NCI-H2227 treated with DMSO at 0.1 percent for 48 hours (cell line): ENCODE results near the gene DXO.
"Not testable (repeated sequence)": the region's sequence is repeated elsewhere in the genome, so short reads cannot be mapped to it uniquely, and the experiment has no call there.

Experiments
- DNase-seq: peaks from one replicate; lab custom pipeline; 2025; lab: John Stamatoyannopoulos, UW

DXO gene

DNA sequence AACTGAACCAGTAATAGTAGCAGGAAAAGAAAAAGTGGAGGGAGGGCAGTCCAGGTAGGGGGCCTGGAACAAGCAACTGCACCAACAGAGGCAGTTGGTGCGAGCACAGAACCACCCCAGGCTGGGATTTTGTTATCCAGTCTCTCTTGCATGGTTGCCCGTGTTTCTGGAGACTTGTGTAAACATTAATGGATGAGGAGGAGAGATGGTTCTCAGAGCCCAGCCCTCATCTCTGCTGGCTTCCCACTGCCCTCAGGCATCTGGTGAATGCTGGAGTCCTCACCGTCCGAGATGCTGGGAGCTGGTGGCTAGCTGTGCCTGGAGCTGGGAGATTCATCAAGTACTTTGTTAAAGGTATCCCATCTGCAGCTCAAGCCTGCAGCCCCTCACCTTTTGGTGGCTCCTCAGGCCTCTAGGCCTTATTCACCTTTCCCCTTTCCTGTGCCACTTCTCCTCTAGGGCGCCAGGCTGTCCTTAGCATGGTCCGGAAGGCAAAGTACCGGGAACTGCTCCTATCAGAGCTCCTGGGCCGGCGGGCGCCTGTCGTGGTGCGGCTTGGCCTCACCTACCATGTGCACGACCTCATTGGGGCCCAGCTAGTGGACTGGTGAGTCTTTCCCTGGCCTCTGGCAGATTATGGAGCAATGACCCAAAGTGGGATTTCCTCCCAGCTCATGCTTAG, 8.4 kb upstream of the DXO start:
- DNase-seq = not testable (repeated sequence)

DNA sequence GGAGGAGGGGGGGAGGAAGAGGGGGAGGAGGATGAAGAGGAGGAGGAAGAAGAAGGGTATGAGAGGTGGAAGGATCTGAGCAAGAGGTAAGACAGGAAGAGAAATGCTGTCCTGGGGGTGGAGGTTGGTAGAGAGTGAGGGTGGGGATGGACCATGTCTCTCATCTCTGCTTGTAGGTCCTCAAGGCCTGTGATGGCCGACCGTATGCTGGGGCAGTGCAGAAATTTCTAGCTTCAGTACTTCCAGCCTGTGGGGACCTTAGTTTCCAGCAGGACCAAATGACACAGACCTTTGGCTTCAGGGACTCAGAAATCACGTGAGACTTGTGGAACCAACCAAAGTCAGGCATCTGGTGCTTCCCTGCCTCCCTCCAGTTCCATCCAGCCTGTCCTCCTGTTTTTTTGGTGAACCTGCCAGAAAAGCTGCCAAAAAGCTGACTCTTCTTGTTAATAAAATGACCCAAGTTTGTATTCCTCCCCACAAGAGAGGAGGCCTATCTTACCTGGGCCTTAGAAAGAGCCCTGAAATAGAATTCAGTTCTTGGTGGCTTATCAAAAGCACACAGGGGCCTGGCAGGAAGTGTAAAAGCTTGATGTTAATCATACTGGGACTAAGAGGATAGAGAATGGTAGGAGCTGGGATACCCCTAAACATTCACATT, 7.4 kb upstream of the DXO start:
- no peak for DNase-seq

DNA sequence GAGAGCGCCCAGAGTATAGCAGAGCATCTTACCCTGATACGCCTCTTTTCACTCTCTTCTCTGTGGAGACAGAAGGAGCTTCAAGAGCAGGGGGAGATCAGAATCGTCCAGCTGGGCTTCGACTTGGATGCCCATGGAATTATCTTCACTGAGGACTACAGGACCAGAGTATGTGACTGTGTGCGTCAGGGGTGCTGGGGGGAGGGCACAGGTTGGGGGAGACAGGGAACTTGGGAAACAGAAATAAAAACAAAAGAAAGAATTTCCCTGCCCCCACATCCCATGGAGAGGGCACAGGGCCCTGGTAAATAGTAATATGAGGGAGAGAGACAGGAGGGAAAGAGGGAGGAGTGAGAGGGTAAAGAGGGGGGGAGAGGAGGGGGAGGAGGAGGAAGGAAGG, 6.9 kb upstream of the DXO start:
- no peak for DNase-seq

DNA sequence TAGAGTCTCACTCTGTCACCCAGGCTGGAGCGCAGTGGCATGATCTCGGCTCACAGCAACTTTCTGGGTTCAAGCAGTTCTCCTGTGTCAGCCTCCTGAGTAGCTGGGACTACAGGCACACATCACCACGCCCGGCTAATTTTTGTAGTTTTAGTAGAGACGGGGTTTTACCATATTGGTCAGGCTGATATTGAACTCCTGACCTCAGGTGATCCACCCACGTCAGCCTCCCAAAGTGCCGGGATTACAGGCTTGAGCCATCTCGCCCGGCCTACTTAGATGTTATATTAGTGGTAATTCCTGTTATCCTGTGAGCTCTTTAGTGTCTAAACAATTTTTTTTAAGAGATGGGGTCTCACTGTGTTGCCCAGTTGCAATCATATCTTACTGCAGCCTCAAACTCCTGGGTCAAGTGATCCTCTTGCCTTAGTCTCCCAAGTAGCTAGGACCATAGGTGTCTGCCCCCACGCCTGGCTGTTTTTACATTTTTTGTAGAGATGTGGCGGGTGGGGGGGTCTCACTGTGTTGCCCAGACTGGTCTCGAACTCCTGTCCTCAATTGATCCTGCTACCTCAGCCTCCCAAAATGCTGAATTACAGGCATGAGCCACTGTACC, 6.0 kb upstream of the DXO start:
- no peak for DNase-seq

DNA sequence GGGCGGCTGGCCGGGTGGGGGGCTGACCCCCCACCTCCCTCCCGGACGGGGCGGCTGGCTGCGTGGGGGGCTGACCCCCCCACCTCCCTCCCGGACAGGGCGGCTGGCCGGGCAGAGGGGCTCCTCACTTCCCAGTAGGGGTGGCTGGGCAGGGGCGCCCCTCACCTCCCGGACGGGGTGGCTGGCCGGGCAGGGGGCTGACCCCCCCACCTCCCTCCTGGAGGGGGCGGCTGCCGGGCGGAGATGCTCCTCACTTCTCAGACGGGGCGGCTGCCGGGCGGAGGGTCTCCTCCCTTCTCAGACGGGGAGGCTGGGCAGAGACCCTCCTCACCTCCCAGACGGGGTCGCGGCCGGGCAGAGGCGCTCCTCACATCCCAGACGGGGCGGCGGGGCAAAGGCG, 4.1 kb upstream of the DXO start:
- DNase-seq = not testable (repeated sequence)

DNA sequence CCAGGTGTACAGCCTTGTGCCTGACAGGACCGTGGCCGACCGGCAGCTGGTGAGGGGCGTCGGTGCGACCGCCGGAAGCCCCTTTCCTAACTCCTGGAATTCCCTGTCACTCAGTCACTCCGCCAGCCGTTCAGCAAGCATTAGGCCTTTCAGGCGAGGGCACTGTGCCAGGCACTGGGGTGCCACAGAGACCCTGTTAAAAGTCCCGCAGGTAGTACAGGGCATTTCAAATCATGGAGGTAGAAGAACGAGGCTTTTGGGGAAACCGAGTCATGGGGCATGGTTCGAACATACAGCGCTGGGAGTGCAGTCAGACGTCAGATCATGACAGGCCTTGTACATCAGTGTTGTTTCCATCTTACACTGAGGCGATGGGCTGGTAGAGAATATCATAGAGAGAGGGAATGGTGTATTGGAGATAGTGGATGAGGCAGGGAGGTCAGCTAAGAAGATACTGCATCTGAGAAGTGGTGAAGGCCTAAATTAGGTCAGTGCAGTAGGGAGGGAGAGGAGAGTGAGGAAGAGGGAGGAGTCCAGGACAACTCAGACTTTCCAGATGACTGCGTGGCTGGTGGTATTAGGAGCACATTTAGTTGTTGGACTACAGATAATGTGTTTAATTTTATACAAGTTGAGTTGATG, 892 bp upstream of the DXO start:
- no peak for DNase-seq

DNA sequence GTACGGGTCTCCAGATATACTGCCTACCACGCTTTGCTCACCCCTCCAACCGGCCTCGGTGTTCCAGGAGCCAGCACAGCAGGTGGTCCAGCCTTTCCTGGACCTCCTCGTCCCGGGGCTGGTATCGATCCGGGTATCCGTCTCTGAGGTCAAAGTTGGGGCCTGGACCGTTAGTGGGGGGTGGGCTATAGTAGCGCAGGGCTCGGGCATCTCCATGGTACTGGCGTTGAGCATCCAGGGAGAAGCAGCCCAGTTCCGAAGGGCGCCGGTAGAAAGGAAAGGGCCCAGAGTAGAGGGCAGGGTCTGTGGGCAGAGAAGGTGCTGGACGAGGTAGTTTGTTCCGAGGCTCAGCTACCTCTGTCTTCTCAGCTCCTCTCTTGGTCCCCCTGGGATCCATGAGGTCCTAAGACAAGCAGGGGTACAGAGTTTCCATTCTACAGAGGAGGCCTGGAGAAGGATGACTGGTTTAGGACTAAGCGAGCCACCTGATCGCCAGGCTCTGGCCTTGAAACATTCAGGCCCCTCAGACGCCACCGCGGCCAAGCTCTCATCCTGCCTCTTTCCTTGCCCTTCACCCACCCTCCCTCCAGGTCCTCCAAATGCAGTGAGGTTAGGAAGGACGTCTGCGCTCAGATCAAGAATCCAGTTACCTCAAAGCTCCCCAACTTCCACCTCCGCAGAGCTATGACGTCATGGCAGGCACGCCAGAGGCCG, 502 bp downstream of the DXO start:
- peak; percentile 63 for DNase-seq

DNA sequence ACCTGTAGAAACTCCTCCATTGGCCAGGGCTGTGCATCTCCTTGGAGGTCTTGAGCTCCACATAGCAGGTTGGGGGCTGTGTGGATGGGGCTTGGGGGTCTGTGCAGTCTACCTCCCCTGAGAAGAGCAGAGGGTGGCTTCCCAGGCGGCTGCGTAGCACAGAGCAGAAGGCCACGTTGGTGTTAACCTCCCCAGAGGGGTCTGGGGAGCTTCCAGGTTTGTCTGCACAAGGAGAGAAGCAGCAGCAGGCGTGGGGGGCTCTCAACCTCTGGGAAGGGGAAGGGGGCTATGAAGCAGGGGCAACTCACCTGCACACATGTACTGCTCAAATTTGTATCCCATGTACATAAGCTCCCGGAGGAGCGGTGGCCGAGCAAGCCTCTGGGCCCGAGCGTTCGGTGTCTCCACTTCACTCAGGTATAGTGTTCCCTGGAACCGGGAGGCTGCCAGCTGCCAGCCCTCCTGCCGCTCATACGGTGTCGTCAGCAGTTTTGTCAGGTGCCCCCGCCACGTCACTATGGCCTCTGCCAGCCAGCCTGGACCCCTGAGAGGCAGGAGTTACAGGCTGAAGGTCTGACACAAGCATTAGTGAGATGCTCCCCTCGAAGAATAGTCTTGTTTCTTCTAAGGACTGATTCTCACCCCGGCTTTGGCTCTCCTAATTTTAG, 1.2 kb downstream of the DXO start:
- DNase-seq = no peak

DNA sequence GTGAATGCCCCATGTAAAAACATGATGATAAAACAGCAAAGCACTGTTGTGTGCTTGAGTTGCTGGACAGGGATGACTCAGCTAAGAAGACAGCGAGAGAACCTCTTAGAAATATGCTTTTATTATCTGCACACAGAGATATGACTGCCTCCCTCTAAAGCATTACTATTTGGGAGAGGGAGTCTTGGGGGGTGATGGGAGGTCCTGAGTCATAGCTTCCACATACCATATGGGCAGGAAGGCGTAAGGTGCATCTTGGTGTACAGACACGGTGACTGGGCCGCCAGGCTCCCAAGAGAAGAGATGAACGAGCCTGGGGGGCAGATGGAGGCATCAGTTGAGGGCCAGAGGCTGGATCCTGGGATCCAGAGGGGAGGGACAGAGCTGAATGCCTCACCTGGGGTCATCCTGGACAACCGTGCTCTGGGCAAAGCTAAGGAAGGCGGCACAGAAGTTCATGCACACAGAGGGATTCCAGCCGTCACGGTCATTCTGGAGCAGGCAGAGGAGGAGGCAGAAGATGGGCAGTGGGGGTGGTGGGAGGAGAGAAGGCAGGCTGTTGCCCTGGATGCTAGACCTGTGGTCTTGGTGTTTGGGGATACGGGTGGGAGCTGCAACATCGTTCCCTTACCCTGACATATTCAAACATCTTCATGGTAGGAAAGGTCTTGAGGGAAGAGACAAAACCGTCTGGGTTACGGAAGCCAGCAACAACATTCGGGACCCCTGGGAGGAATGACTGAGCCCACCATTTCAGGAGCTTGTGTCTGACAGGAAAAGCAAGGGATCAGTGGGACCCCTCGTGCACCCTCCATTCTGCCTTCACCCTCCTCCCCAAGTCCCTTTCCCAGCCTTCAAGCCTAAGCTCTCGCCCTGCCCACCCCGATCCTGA, 2.0 kb downstream of the DXO start:
- DNase-seq = no peak

DNA sequence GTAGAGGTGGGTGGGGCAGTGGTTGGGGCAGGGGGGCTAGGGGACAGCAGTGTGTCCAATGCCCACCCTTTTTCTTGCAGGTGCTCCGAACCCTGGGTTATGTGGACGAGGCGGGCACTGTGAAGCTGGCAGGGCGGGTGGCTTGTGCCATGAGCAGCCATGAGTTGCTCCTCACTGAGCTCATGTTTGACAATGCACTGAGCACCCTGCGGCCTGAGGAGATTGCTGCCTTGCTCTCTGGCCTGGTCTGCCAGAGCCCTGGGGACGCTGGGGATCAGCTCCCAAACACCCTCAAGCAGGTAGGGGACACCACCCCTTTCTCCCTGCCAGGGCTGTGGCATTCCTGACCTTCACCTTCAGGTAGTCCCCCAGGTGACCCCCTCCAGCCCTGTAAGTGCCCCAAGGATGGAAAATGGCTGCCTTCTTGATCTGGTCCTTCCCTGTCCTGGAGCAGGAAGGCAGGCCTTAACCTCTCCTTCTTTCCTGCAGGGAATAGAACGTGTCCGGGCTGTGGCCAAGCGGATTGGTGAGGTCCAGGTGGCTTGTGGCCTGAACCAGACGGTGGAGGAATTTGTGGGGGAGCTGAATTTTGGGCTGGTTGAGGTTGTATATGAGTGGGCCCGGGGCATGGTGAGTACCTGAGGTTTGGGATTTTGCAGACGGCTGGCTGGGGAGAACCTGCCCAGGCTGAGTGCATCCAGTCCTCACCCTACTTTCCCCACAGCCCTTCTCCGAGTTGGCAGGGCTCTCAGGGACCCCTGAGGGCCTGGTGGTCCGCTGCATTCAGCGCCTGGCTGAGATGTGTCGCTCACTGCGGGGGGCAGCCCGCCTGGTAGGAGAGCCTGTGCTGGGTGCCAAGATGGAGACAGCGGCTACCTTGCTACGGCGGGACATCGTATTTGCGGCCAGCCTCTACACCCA, 2.9 kb downstream of the DXO start:
- DNase-seq = no peak

DNA sequence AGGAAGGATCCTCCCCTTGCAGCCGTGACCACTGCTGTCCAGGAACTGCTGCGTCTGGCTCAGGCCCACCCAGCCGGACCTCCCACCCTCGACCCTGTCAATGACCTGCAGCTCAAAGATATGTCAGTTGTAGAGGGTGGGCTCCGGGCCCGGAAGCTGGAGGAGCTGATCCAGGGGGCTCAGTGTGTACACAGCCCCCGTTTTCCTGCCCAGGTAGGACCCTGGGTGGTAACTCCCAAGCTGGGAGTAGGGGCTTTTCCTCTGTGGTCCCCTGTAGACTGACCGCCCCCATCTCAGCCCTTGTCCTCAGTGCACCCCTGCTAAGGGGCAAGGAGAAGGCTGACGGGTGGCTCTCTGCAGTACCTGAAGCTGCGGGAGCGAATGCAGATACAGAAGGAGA, 3.6 kb downstream of the DXO start:
- no peak for DNase-seq

DNA sequence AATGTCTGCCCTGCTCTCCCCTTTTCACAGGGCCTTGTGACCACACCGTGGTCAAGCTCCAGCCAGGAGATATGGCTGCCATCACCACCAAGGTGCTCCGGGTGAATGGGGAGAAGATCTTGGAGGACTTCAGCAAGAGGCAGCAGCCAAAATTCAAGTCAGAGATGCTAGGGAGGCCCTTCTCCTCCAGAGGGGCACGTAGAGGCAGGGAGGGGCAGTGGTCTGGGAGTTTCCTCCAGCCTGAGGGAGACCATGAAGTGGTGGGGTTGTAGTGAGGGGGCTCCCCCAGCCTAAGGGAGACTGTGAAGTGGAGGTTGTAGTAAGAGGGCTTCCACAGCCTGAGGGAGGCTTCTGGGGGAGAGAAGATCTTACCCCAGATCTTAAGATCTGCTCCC, 4.0 kb downstream of the DXO start:
- no peak for DNase-seq

DNA sequence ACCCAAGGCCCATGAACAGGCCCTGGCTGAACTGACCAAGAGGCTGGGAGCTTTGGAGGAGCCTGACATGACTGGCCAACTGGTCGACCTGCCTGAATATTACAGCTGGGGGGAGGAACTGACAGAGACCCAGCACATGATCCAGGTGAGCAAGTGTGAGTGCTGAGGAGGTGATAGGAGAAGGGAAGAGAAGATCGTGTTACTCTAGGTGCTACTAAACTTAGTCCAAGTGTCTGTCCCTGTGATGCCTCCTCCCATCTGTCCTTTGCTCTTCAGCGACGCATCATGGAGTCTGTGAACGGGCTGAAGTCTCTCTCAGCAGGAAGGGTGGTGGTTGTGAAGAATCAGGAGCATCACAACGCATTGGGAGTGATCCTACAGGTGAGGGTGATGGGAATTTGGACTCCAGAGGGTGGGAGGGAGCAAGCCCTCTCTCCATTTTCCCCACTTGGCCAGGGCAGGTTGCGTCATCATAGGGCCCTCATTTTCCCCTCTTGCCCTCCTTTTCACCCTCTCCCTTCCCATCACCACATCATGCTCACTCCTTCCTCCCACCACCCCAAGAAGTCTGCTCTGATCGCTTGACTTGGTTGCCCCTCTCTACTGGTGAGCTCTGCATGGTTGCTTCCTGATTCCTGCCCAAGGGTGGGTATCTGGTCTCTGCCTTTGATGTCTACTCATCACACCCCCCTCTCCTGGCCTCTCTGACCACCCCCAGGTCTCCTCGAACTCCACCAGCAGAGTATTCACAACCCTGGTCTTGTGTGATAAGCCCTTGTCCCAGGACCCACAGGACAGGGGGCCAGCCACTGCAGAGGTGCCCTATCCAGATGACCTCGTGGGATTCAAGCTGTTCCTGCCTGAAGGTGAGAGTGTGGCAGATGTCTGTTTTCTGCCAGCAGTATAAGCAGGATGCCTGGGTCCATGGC, 4.7 kb downstream of the DXO start:
- no peak for DNase-seq

DNA sequence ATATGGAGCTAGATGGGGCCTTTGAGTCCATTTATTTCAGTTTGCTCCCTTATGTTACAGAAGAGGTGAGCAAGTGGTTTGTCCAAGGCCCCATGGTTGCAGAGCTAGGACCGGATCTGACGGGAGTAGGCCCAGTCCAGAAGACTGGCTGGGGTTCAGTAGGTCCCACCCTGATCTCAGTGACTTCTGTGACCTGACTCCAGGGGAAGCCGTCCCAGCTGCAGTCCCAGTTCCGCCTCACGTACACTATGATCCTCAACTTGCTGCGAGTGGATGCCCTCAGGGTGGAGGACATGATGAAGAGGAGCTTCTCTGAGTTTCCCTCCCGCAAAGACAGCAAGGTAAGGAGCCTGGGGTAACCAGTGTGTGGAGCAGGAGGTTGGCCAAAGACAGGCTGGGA, 5.4 kb downstream of the DXO start:
- no peak for DNase-seq

DNA sequence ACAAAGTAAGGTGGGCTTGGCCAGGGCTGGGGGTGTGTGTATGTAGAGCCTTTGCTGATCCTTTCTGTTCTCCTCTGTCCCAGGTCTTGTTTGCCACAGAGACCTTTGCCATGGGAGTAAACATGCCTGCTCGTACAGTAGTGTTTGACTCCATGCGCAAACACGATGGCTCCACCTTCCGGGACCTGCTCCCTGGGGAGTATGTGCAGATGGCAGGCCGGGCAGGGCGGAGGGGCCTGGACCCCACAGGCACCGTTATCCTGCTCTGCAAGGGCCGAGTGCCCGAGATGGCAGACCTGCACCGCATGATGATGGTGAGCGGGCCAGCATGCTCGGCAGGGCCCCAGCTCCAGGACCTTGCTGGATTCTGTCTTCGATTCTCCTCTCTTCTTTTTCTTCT, 6.2 kb downstream of the DXO start:
- DNase-seq = no peak

DNA sequence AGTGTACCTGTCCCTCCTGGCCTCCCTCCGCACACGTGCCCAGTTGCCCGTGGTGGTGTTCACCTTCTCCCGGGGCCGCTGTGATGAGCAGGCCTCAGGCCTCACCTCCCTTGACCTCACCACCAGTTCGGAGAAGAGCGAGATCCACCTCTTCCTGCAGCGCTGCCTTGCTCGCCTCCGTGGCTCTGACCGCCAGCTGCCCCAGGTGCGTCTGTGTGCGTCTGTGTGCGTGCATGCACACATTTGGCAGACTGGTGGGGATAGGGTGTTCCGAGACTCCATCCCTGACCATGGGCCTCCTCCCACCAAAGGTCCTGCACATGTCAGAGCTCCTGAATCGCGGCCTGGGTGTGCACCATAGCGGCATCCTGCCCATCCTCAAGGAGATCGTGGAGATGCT, 8.0 kb downstream of the DXO start:
- DNase-seq = no peak

DNA sequence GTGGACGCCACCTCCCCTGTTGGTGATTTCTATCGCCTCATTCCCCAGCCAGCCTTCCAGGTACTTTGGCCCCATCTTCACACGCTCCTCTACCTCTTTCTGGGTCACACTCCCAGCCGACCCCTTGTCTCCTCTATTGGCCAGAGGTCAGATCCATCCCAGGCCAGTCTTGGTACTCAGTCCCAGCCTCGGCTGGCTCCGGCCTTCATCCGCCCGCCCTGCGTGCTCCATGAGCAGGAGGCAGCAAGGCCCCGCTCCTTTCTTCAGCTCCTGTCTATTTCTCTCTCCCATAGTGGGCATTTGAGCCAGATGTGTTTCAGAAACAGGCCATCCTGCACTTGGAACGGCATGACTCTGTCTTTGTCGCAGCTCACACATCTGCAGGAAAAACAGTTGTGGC, 10.3 kb downstream of the DXO start:
- no peak for DNase-seq
